SK-N-SH (cell line): ENCODE measurements around the gene NEGR1. TPM values are rescaled to one million over a fixed set of nuclear protein-coding genes. Genes with fewer than 3 reads are reported as not detected.

Experiments used
- CTCF ChIA-PET: fragments of 300-600, 350-600 bp; formaldehyde crosslinking; extraction: SDS; loops from one replicate; lab custom pipeline; 2021; lab: Yijun Ruan, JAX
- POLR2A ChIA-PET: fragments of 350-600 bp; sonication (Branson Sonifier 250); formaldehyde crosslinking; extraction: SDS; loops from one replicate; lab custom pipeline; 2020; ENCODE audit warnings: antibody characterized with exemption, inconsistent platforms; lab: Yijun Ruan, JAX
- DNase-seq: peaks from one replicate; pipeline ENCODE4 v3.0.0; 2012
- H2AFZ ChIP-seq: fragments of 200-600 bp; sonication (generic); 2 replicates; pipeline ENCODE4 v1.8.1; 2016; ENCODE audit warnings: antibody characterized with exemption, mild to moderate bottlenecking, low read depth
- H3F3A ChIP-seq: fragments of 200-600 bp; sonication (generic); replicated peaks from 2 replicates; pipeline ENCODE3; 2016; ENCODE audit warnings: antibody characterized with exemption, mild to moderate bottlenecking; ENCODE audit not compliant: insufficient read depth
- H3K27ac ChIP-seq, 2 experiments: fragments of 200-500 bp in 1 of 2; fragments of 200-600 bp in 1 of 2; sonication (Bioruptor generic) in 1 of 2; sonication (generic), shearing (Covaris generic) in 1 of 2; 2 replicates each; pipeline versions ENCODE4 v1.5.1 to v1.6.1; 2014 to 2016; ENCODE audit warnings: low read depth in 2 of 2, inconsistent platforms in 1 of 2, low read length in 1 of 2, mild to moderate bottlenecking in 1 of 2, mixed read lengths in 1 of 2
- H3K27me3 ChIP-seq: fragments of 200-600 bp; sonication (generic), shearing (Covaris generic); 2 replicates; pipeline ENCODE4 v1.6.1; 2016; ENCODE audit warnings: mixed run types; ENCODE audit not compliant: insufficient read depth
- H3K36me3 ChIP-seq, 2 experiments: fragments of 200-500 bp in 1 of 2; fragments of 200-600 bp in 1 of 2; sonication (Bioruptor generic) in 1 of 2; sonication (generic) in 1 of 2; replicated peaks in 1 of 2; 2 replicates each; pipeline versions ENCODE3 to v1.5.1; 2014 to 2016; ENCODE audit warnings: low read length in 1 of 2, mild to moderate bottlenecking in 1 of 2; ENCODE audit not compliant: insufficient read depth in 2 of 2, control insufficient read depth in 1 of 2
- H3K4me1 ChIP-seq, 2 experiments: fragments of 200-500 bp in 1 of 2; fragments of 200-600 bp in 1 of 2; sonication (Bioruptor generic) in 1 of 2; sonication (generic), shearing (Covaris generic) in 1 of 2; 2 replicates each; pipeline versions ENCODE4 v1.5.1 to v1.6.1; 2014 to 2016; ENCODE audit warnings: low read depth in 1 of 2, low read length in 1 of 2, mixed run types in 1 of 2; ENCODE audit not compliant: insufficient read depth in 2 of 2, control insufficient read depth in 1 of 2
- H3K4me2 ChIP-seq: fragments of 200-600 bp; sonication (generic), shearing (Covaris generic); 2 replicates; pipeline ENCODE4 v1.6.1; 2017; ENCODE audit warnings: mixed run types
- H3K4me3 ChIP-seq, 2 experiments: fragments of 200-500 bp in 1 of 2; fragments of 200-600 bp in 1 of 2; sonication (Bioruptor generic) in 1 of 2; sonication (generic), shearing (Covaris generic) in 1 of 2; 2 replicates each; pipeline versions ENCODE4 v1.5.1 to v1.8.1; 2014 to 2016; ENCODE audit warnings: low read depth in 2 of 2, inconsistent platforms in 1 of 2, low read length in 1 of 2, mild to moderate bottlenecking in 1 of 2, mixed read lengths in 1 of 2, moderate library complexity in 1 of 2
- H3K79me2 ChIP-seq: fragments of 200-600 bp; sonication (generic); 2 replicates; pipeline ENCODE4 v1.8.1; 2017; ENCODE audit warnings: mild to moderate bottlenecking; ENCODE audit not compliant: insufficient read depth
- H3K9ac ChIP-seq: fragments of 200-600 bp; sonication (generic); 2 replicates; pipeline ENCODE4 v1.6.1; 2017; ENCODE audit warnings: mixed run types
- H3K9me2 ChIP-seq: fragments of 200-600 bp; sonication (generic); 2 replicates; pipeline ENCODE4 v1.6.1; 2017; ENCODE audit warnings: mixed run types
- H3K9me3 ChIP-seq: fragments of 200-600 bp; sonication (generic); 2 replicates; pipeline ENCODE4 v1.6.1; 2017; ENCODE audit warnings: mixed run types, mild to moderate bottlenecking, moderate library complexity
- H4K20me1 ChIP-seq: fragments of 200-600 bp; sonication (generic); 2 replicates; pipeline ENCODE4 v1.6.1; 2017; ENCODE audit warnings: mild to moderate bottlenecking, mixed run types; ENCODE audit not compliant: insufficient read depth
- CHD2 ChIP-seq: fragments of 150-350 bp; IDR thresholded peaks from 2 replicates; pipeline ENCODE4 v1.6.1; 2018; ENCODE audit warnings: low read length; ENCODE audit not compliant: partially characterized antibody
- FOSL2 ChIP-seq: IDR thresholded peaks from 2 replicates; pipeline ENCODE4 v1.4.0; 2012; ENCODE audit warnings: low read depth, mild to moderate bottlenecking, moderate library complexity, borderline replicate concordance
- GABPA ChIP-seq: IDR thresholded peaks from 2 replicates; pipeline ENCODE4 v1.4.0; 2012; ENCODE audit warnings: low read depth, mild to moderate bottlenecking
- GATA2 ChIP-seq: sonication (generic); formaldehyde crosslinking; IDR thresholded peaks from 2 replicates; pipeline ENCODE4 v1.5.0; 2020; ENCODE audit warnings: mild to moderate bottlenecking, missing genetic modification reagents
- IRF3 ChIP-seq: fragments of 150-350 bp; IDR thresholded peaks from 2 replicates; pipeline ENCODE4 v1.6.1; 2016; ENCODE audit warnings: mild to moderate bottlenecking, low read depth, low read length
- MAX ChIP-seq: IDR thresholded peaks from 2 replicates; pipeline ENCODE4 v1.4.0; 2012; ENCODE audit warnings: low read depth
- MEF2A ChIP-seq: IDR thresholded peaks from 2 replicates; pipeline ENCODE4 v1.4.0; 2012; ENCODE audit warnings: low read depth, borderline replicate concordance
- MXI1 ChIP-seq: IDR thresholded peaks from 2 replicates; pipeline ENCODE4 v1.6.1; 2012; ENCODE audit warnings: mild to moderate bottlenecking, low read depth, low read length, improper control_type of control experiment
- NFIC ChIP-seq: IDR thresholded peaks from 2 replicates; pipeline ENCODE4 v1.4.0; 2012; ENCODE audit warnings: borderline replicate concordance
- NRF1 ChIP-seq: IDR thresholded peaks from 2 replicates; pipeline ENCODE4 v1.6.1; 2012; ENCODE audit warnings: low read depth, mild to moderate bottlenecking, low read length
- PBX3 ChIP-seq: IDR thresholded peaks from 2 replicates; pipeline ENCODE4; 2012
- POLR2AphosphoS5 ChIP-seq: IDR thresholded peaks from 2 replicates; pipeline ENCODE4 v1.6.1; 2012; ENCODE audit warnings: low read depth, low read length
- TAF1 ChIP-seq: IDR thresholded peaks from 2 replicates; pipeline ENCODE4 v1.6.1; 2012; ENCODE audit warnings: low read depth, mild to moderate bottlenecking, low read length, moderate library complexity, borderline replicate concordance
- TEAD4 ChIP-seq: IDR thresholded peaks from 2 replicates; pipeline ENCODE4 v1.4.0; 2012; ENCODE audit warnings: mild to moderate bottlenecking, borderline replicate concordance; ENCODE audit not compliant: insufficient read depth
- YY1 ChIP-seq: IDR thresholded peaks from 2 replicates; pipeline ENCODE4 v1.4.0; 2012; ENCODE audit warnings: low read depth, mild to moderate bottlenecking
- ZBTB33 ChIP-seq: IDR thresholded peaks from 2 replicates; pipeline ENCODE4 v1.4.0; 2012; ENCODE audit warnings: low read depth, borderline replicate concordance
- WGBS: methylation state at CpG from one replicate; pipeline ENCODE4 v1.1.6; 2017; ENCODE audit warnings: low lambda C conversion rate; 5-methylcytosine and 5-hydroxymethylcytosine counted together
- polyA plus RNA-seq, 3 experiments: library from polyadenylated mRNA; depleted of rRNA; stranded (reverse); fragments of >200 nt; gene quantifications; 2 replicates each; pipeline ENCODE4 v1.2.3, GENCODE V29; 2012

The NEGR1 gene
- polyA plus RNA-seq, 1 of the 3 experiments (the other 2 are of a cell fraction), result 0.21 TPM

GRCh38 chr1:72119491-72119890 lies 162.8 kb downstream of the NEGR1 start:
- POLR2A ChIA-PET, result no interaction called here

GRCh38 chr1:72117621-72118020 lies 164.7 kb downstream of the NEGR1 start:
- Histone ChIP-seq H3K4me1 (peaks cover 0 to 9% of the 10 kb centered on the region in 2 experiments; a peak in 1 of 4 replicates), H3K27me3 (no peaks in the 10 kb centered on the region), H4K20me1 (no peaks in the 10 kb centered on the region), H3F3A (no peaks in the 10 kb centered on the region), H3K9ac (no peak overlapping the region), H3K9me3 (no peaks in the 10 kb centered on the region), H3K4me2 (no peak overlapping the region)
- ChIA-PET POLR2A (no interaction called here), CTCF (no interaction called here)
- 87% methylated on average over 2 of the region's 2 CpGs for WGBS
- no peak for DNase-seq
- TF ChIP-seq GABPA, result no peak
- TF ChIP-seq, all 33 proteins: peak for 0
- Histone ChIP-seq H3K36me3 (no peaks in the 10 kb centered on the region), H3K27ac (no peak overlapping the region), H3K4me3 (no peak overlapping the region), H3K79me2 (no peaks in the 10 kb centered on the region), H2AFZ (no peak overlapping the region), H3K9me2 (no peaks in the 10 kb centered on the region)

More at GRCh38 chr1:72119491-72119890, 162.8 kb downstream of the NEGR1 start:
- Histone ChIP-seq H3K9me2 (no peaks in the 10 kb centered on the region), H3K4me2 (no peak overlapping the region), H3K4me1 (peaks cover 0 to 5% of the 10 kb centered on the region in 2 experiments; a peak in 1 of 4 replicates), H3K79me2 (no peaks in the 10 kb centered on the region), H4K20me1 (no peaks in the 10 kb centered on the region), H3K36me3 (no peaks in the 10 kb centered on the region), H3K9ac (no peak overlapping the region), H3F3A (no peaks in the 10 kb centered on the region), H3K9me3 (no peaks in the 10 kb centered on the region), H3K27ac (no peak overlapping the region), H2AFZ (no peak overlapping the region)
- no peak for DNase-seq
- CTCF ChIA-PET, result no interaction called here
- no peak for TF ChIP-seq GATA2 (CRISPR knock-in tag)
- TF ChIP-seq MAX, result no peak
- TF ChIP-seq TEAD4, result no peak
- TF ChIP-seq NFIC, result no peak
- TF ChIP-seq MXI1, result no peak
- no peak for TF ChIP-seq YY1
- TF ChIP-seq TAF1, result no peak
- no peak for TF ChIP-seq GABPA
- TF ChIP-seq, all 33 proteins: peak for 0
- WGBS, result 40% methylated on average over 1 of the region's 1 CpG
- Histone ChIP-seq H3K4me3 (no peak overlapping the region), H3K27me3 (no peaks in the 10 kb centered on the region)

GRCh38 chr1:72115290-72115689 lies 167.0 kb downstream of the NEGR1 start:
- H3K4me1 ChIP-seq, result peaks cover 0 to 9% of the 10 kb centered on the region in 2 experiments; a peak in 1 of 4 replicates
- POLR2A ChIA-PET, result no interaction called here
- H3K4me3 ChIP-seq, result no peak overlapping the region
- no peak overlapping the region for H3K4me2 ChIP-seq
- H3K9me3 ChIP-seq, result no peaks in the 10 kb centered on the region
- WGBS, result 17% methylated on average over 2 of the region's 2 CpGs
- H3K79me2 ChIP-seq, result no peaks in the 10 kb centered on the region
- no peaks in the 10 kb centered on the region for H3F3A ChIP-seq
- no peaks in the 10 kb centered on the region for H3K9me2 ChIP-seq
- H4K20me1 ChIP-seq, result no peaks in the 10 kb centered on the region
- no peaks in the 10 kb centered on the region for H3K27me3 ChIP-seq
- H2AFZ ChIP-seq, result no peak overlapping the region
- no peak for DNase-seq
- H3K9ac ChIP-seq, result no peak overlapping the region
- H3K36me3 ChIP-seq, result no peaks in the 10 kb centered on the region
- TF ChIP-seq FOSL2 (no peak), TEAD4 (no peak), GATA2 (CRISPR knock-in tag) (no peak; the same call in 1 of the 2 replicates), CHD2 (no peak), IRF3 (no peak), PBX3 (no peak), NRF1 (no peak), ZBTB33 (no peak), GABPA (no peak), POLR2AphosphoS5 (no peak), MEF2A (no peak)
- H3K27ac ChIP-seq, result no peak overlapping the region
- CTCF ChIA-PET, result interaction anchor here (0.6 kb wide), 1 partner anchor 292 kb away, joined by 3 read pairs; no protein-coding TSS in a partner anchor
